Ishikawa (cell line): ENCODE data around the gene VPS18.

Experiments
- CEBPB ChIP-seq: IDR thresholded peaks from 2 replicates; pipeline ENCODE4 v1.6.1; 2012
- CREB1 ChIP-seq: IDR thresholded peaks from 2 replicates; pipeline ENCODE4 v1.6.1; 2012; ENCODE audit warnings: low read depth
- EGR1 ChIP-seq: IDR thresholded peaks from 2 replicates; pipeline ENCODE4 v1.6.1; 2012
- EP300 ChIP-seq: IDR thresholded peaks from 2 replicates; pipeline ENCODE4 v1.6.1; 2012; ENCODE audit warnings: borderline replicate concordance
- FOXM1 ChIP-seq: IDR thresholded peaks from 2 replicates; pipeline ENCODE4 v1.6.1; 2012; ENCODE audit warnings: low read depth, borderline replicate concordance
- MAX ChIP-seq: IDR thresholded peaks from 2 replicates; pipeline ENCODE4 v1.6.1; 2012
- NFIC ChIP-seq: IDR thresholded peaks from 2 replicates; pipeline ENCODE4 v1.6.1; 2012
- RAD21 ChIP-seq: IDR thresholded peaks from 2 replicates; pipeline ENCODE4 v1.6.1; 2012; ENCODE audit warnings: low read depth
- REST ChIP-seq: IDR thresholded peaks from 2 replicates; pipeline ENCODE4 v1.6.1; 2012; ENCODE audit warnings: low read depth, mild to moderate bottlenecking
- TAF1 ChIP-seq: IDR thresholded peaks from 2 replicates; pipeline ENCODE4 v1.6.1; 2012; ENCODE audit warnings: low read depth, mild to moderate bottlenecking
- TCF12 ChIP-seq: IDR thresholded peaks from 2 replicates; pipeline ENCODE4 v1.6.1; 2012; ENCODE audit warnings: low read depth
- TEAD4 ChIP-seq: IDR thresholded peaks from 2 replicates; pipeline ENCODE4 v1.6.1; 2012
- USF1 ChIP-seq: IDR thresholded peaks from 2 replicates; pipeline ENCODE4 v1.6.1; 2012
- YY1 ChIP-seq: IDR thresholded peaks from 2 replicates; pipeline ENCODE4 v1.6.1; 2012; ENCODE audit warnings: low read depth
- ZBTB7A ChIP-seq: IDR thresholded peaks from 2 replicates; pipeline ENCODE4 v1.6.1; 2012; ENCODE audit warnings: low read depth

VPS18 gene

GRCh38 chr15:40925495-40925862 is 31.2 kb downstream of the VPS18 start:
- TF ChIP-seq ZBTB7A (no peak), RAD21 (no peak), USF1 (no peak), YY1 (no peak), TCF12 (no peak)

GRCh38 chr15:40925863-40926658 is 31.8 kb downstream of the VPS18 start:
- TF ChIP-seq NFIC, result peak; percentile 51; the same call in 1 of the 2 replicates
- no peak for TF ChIP-seq ZBTB7A
- TF ChIP-seq MAX, result peak; percentile 97
- TF ChIP-seq USF1, result peak; percentile 63; the same call in 1 of the 2 replicates

GRCh38 chr15:40926659-40927494 is 32.6 kb downstream of the VPS18 start:
- TF ChIP-seq CEBPB (no peak), NFIC (no peak), USF1 (no peak)

- TF ChIP-seq ZBTB7A, result no peak; the same call in 1 of the 2 replicates
- no peak for TF ChIP-seq EP300
- TF ChIP-seq NFIC, result no peak
- TF ChIP-seq TEAD4, result no peak
- TF ChIP-seq MAX, result no peak
- TF ChIP-seq USF1, result no peak
- no peak for TF ChIP-seq REST
- no peak for TF ChIP-seq EGR1
- no peak for TF ChIP-seq FOXM1
- TF ChIP-seq RAD21, result no peak
- no peak for TF ChIP-seq CREB1
- TF ChIP-seq YY1, result no peak
- no peak for TF ChIP-seq CEBPB
- TF ChIP-seq TCF12, result no peak
- no peak for TF ChIP-seq TAF1
These were observed 33.2 kb downstream of the VPS18 start for GRCh38 chr15:40927495-40927872.

GRCh38 chr15:40927873-40928806 is 33.9 kb downstream of the VPS18 start:
- peak; percentile 58 for TF ChIP-seq NFIC
- TF ChIP-seq ZBTB7A, result peak; percentile 62
- no peak for TF ChIP-seq CREB1
- no peak for TF ChIP-seq EP300
- TF ChIP-seq TEAD4, result 0 out of 2 replicates have a peak, but pooled peaks have one; percentile 31
- TF ChIP-seq EGR1, result no peak
- TF ChIP-seq TCF12, result peak; percentile 77; the same call in 1 of the 2 replicates
- no peak for TF ChIP-seq YY1
- TF ChIP-seq MAX, result peak; percentile 46; the same call in 1 of the 2 replicates
- TF ChIP-seq RAD21, result no peak
- no peak for TF ChIP-seq FOXM1
- no peak for TF ChIP-seq USF1
- TF ChIP-seq CEBPB, result no peak
